GM21825 (cell line): ENCODE measurements around the gene ST3GAL6.

Experiments
- ATAC-seq: cut with Tn5 transposase; IDR thresholded peaks from one replicate; pipeline ENCODE4 v1.9.1; 2021; ENCODE audit warnings: mild to moderate bottlenecking, moderate library complexity; ENCODE audit not compliant: unreplicated experiment

The ST3GAL6 gene

DNA sequence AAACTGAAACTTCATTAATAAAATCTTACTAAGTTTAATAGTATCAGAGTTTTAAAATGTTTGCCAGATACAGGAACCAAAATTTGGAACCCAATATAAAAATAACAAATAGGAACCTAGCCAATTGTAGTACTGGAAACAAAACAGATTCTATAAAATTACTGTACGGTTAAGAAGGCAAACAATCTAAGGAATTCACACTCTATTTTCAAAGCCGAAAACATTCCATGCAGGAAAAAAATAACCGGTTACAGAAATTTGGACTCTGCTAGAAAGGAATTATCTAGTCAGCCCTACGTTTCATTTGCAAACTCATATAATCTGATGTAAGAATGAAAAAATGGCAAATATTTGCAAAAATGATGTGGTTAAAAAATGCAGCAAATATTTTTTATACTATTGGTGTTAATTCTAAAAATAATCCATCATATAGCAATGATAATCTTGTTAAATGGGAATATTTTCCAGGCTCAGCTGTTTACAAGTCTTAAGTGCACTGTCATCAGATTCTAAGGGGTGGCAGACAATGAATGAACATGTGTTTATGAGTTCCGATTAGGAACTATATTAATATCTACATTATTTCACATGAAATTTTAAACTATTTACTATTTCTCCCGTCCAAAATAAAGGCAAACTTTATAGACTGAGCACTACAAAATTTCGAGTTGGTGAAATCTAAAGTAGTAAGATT lies 80.3 kb downstream of the ST3GAL6 start:
- ATAC-seq, result no peak
